RWPE2 (cell line): ENCODE measurements around the gene HHIPL2.

Source experiments
- ATAC-seq: fragments of 200-7000 bp; cut with Tn5 transposase; 3 replicates; pipeline ENCODE4 v1.9.1; 2021; ENCODE audit warnings: low read depth
- DNase-seq: peaks from one replicate; pipeline ENCODE4 v3.0.0-alpha.2; 2020; ENCODE audit warnings: low spot score
- H3K27ac ChIP-seq: fragments of 450-650 bp; 2 replicates; pipeline ENCODE4 v1.5.1; 2017; ENCODE audit warnings: mild to moderate bottlenecking; ENCODE audit not compliant: poor library complexity, severe bottlenecking
- H3K27me3 ChIP-seq: fragments of 250-450 bp; sonication (Bioruptor Pico); 2 replicates; pipeline ENCODE4 v1.5.1; 2021; ENCODE audit warnings: mild to moderate bottlenecking, moderate library complexity; ENCODE audit not compliant: insufficient read depth, poor library complexity, severe bottlenecking
- H3K36me3 ChIP-seq: fragments of 250-450 bp; sonication (Bioruptor Pico); 2 replicates; pipeline ENCODE4 v1.5.1; 2020; ENCODE audit warnings: low read depth, mild to moderate bottlenecking, moderate library complexity
- H3K4me1 ChIP-seq: fragments of 250-450 bp; sonication (Bioruptor Pico); 2 replicates; pipeline ENCODE4 v1.5.1; 2021; ENCODE audit warnings: mild to moderate bottlenecking, moderate library complexity; ENCODE audit not compliant: insufficient read depth, poor library complexity, severe bottlenecking
- H3K4me3 ChIP-seq: fragments of 250-450 bp; sonication (Bioruptor Pico); 2 replicates; pipeline ENCODE4 v1.5.1; 2021; ENCODE audit warnings: mild to moderate bottlenecking, moderate library complexity; ENCODE audit not compliant: severe bottlenecking
- H3K9me3 ChIP-seq: fragments of 250-450 bp; sonication (Bioruptor Pico); 2 replicates; pipeline ENCODE4 v1.5.1; 2021; ENCODE audit warnings: mild to moderate bottlenecking, moderate library complexity; ENCODE audit not compliant: severe bottlenecking
- CTCF ChIP-seq: fragments of 450-650 bp; IDR thresholded peaks from one replicate; pipeline ENCODE4 v1.5.1; 2017; ENCODE audit warnings: mild to moderate bottlenecking, moderate library complexity; ENCODE audit not compliant: poor library complexity, severe bottlenecking

The HHIPL2 gene

GRCh38 chr1:222570837-222571236 is 22.9 kb upstream of the HHIPL2 start:
- Histone ChIP-seq H3K4me3 (no peak overlapping the region), H3K4me1 (no peaks in the 10 kb centered on the region), H3K27me3 (no peaks in the 10 kb centered on the region), H3K9me3 (no peaks in the 10 kb centered on the region), H3K36me3 (peaks cover 15% of the 10 kb centered on the region), H3K27ac (no peak overlapping the region)
- DNase-seq (no peak), ATAC-seq (no peak)
- TF ChIP-seq CTCF: no peak

- no peak for DNase-seq
- Histone ChIP-seq H3K4me3 (no peak overlapping the region), H3K36me3 (peaks cover 21% of the 10 kb centered on the region), H3K27me3 (no peaks in the 10 kb centered on the region), H3K9me3 (no peaks in the 10 kb centered on the region), H3K4me1 (no peaks in the 10 kb centered on the region), H3K27ac (no peak overlapping the region)
- no peak for ATAC-seq
- no peak for TF ChIP-seq CTCF
These were observed 13.8 kb upstream of the HHIPL2 start for GRCh38 chr1:222561656-222562055.

- no peaks in the 10 kb centered on the region for H3K27me3 ChIP-seq
- H3K4me3 ChIP-seq: no peak overlapping the region
- no peaks in the 10 kb centered on the region for H3K4me1 ChIP-seq
- no peak for DNase-seq
- no peak overlapping the region for H3K27ac ChIP-seq
- H3K9me3 ChIP-seq: no peaks in the 10 kb centered on the region
- peaks cover 17% of the 10 kb centered on the region for H3K36me3 ChIP-seq
- no peak for TF ChIP-seq CTCF
- no peak for ATAC-seq
These were observed 9.7 kb upstream of the HHIPL2 start for GRCh38 chr1:222557574-222557973.

GRCh38 chr1:222557148-222557547 is 9.2 kb upstream of the HHIPL2 start:
- ATAC-seq: no peak
- Histone ChIP-seq H3K27ac (no peak overlapping the region), H3K36me3 (peaks cover 17% of the 10 kb centered on the region), H3K4me1 (no peaks in the 10 kb centered on the region), H3K4me3 (no peak overlapping the region), H3K9me3 (no peaks in the 10 kb centered on the region), H3K27me3 (no peaks in the 10 kb centered on the region)
- DNase-seq: no peak
- TF ChIP-seq CTCF: no peak

GRCh38 chr1:222555992-222556615 is 8.2 kb upstream of the HHIPL2 start:
- DNase-seq (no peak), ATAC-seq (no peak)
- Histone ChIP-seq H3K27me3 (no peaks in the 10 kb centered on the region), H3K27ac (no peak overlapping the region), H3K36me3 (peaks cover 13% of the 10 kb centered on the region), H3K4me1 (no peaks in the 10 kb centered on the region), H3K4me3 (no peak overlapping the region), H3K9me3 (no peaks in the 10 kb centered on the region)
- no peak for TF ChIP-seq CTCF
